IMR-90 (cell line): ENCODE results near the gene MED13.

ENCODE experiments used
- CHD1 ChIP-seq: IDR thresholded peaks from 2 replicates; pipeline ENCODE4 v1.6.1; 2012; ENCODE audit warnings: low read depth, low read length, improper control_type of control experiment
- FOS ChIP-seq: fragments of 150-350 bp; IDR thresholded peaks from 2 replicates; pipeline ENCODE4 v1.6.1; 2016; ENCODE audit warnings: low read depth, low read length
- MAFK ChIP-seq: IDR thresholded peaks from 2 replicates; pipeline ENCODE4 v1.6.1; 2012; ENCODE audit warnings: low read depth, low read length, improper control_type of control experiment
- POLR2A ChIP-seq: IDR thresholded peaks from 2 replicates; pipeline ENCODE4 v1.6.1; 2012; ENCODE audit warnings: mild to moderate bottlenecking, low read depth, low read length
- TF ChIP-seq, protein P1 (sequence below): conservative IDR thresholded peaks from 2 replicates; pipeline ENCODE4 v1.5.1; 2012; ENCODE audit warnings: mild to moderate bottlenecking, low read depth, low read length, improper control_type of control experiment

GRCh38 chr17:62024866-62025265 is 40.2 kb downstream of the MED13 start:
- TF ChIP-seq MAFK = no peak
- TF ChIP-seq, protein P1, sequence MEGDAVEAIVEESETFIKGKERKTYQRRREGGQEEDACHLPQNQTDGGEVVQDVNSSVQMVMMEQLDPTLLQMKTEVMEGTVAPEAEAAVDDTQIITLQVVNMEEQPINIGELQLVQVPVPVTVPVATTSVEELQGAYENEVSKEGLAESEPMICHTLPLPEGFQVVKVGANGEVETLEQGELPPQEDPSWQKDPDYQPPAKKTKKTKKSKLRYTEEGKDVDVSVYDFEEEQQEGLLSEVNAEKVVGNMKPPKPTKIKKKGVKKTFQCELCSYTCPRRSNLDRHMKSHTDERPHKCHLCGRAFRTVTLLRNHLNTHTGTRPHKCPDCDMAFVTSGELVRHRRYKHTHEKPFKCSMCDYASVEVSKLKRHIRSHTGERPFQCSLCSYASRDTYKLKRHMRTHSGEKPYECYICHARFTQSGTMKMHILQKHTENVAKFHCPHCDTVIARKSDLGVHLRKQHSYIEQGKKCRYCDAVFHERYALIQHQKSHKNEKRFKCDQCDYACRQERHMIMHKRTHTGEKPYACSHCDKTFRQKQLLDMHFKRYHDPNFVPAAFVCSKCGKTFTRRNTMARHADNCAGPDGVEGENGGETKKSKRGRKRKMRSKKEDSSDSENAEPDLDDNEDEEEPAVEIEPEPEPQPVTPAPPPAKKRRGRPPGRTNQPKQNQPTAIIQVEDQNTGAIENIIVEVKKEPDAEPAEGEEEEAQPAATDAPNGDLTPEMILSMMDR = no peak
- no peak for TF ChIP-seq FOS
- no peak for TF ChIP-seq POLR2A
- no peak for TF ChIP-seq CHD1
